HepG2 (cell line): ENCODE results near the gene CABP5. TPM values are rescaled to one million over a fixed set of nuclear protein-coding genes. Genes with fewer than 3 reads are reported as not detected.

ENCODE experiments used
- ATAC-seq: fragments of 200-7000 bp; cut with Tn5 transposase; 3 replicates; pipeline ENCODE4 v1.9.1; 2020; ENCODE audit warnings: mild to moderate bottlenecking, moderate library complexity
- BruUV-seq: library from RNA; stranded (reverse); fragments of 400-500 nt; replicated peaks from 2 replicates; lab custom pipeline; 2021; lab: Mats Ljungman, UMichigan
- CTCF ChIA-PET: fragments of 300-600 bp; formaldehyde crosslinking; extraction: SDS; loops from one replicate; lab custom pipeline; 2021; ENCODE audit warnings: low total read pairs, inconsistent platforms, low intra/inter-chr PET ratio; lab: Yijun Ruan, JAX
- POLR2A ChIA-PET: fragments of 350-600 bp; sonication (Branson Sonifier 250); formaldehyde crosslinking; loops from one replicate; lab custom pipeline; 2020; ENCODE audit warnings: antibody characterized with exemption, inconsistent platforms; lab: Yijun Ruan, JAX
- DNase-seq: peaks from one replicate; pipeline ENCODE4 v3.0.0-alpha.2; 2015; ENCODE audit warnings: low spot score
- FAIRE-seq: peaks from 3 replicates; lab custom pipeline; 2011; peaks lifted over from hg19 to GRCh38; lab: Jason Lieb, UNC
- H2AFZ ChIP-seq: one replicate; pipeline ENCODE4 v1.6.1; 2011; ENCODE audit warnings: low read length, inconsistent platforms
- H3K27ac ChIP-seq: fragments of 300-600 bp; 3 replicates; pipeline ENCODE4 v1.8.0; 2011; ENCODE audit warnings: mixed run types, mild to moderate bottlenecking, mixed read lengths, low read length, inconsistent platforms; ENCODE audit not compliant: insufficient read depth; ENCODE audit errors: extremely low read length
- H3K27me3 ChIP-seq, 2 experiments: fragments of 200-600 bp in 1 of 2; 2 replicates in 1 of 2; 3 replicates in 1 of 2; pipeline versions ENCODE4 v1.6.0 to v1.8.0; 2011; ENCODE audit warnings: low read length in 2 of 2, mild to moderate bottlenecking in 2 of 2, moderate library complexity in 2 of 2, inconsistent platforms in 1 of 2; ENCODE audit not compliant: insufficient read depth in 2 of 2, control insufficient read depth in 1 of 2
- H3K36me3 ChIP-seq, 2 experiments: fragments of 200-600 bp in 1 of 2; replicated peaks in 1 of 2; 2 replicates in 1 of 2; 3 replicates in 1 of 2; pipeline versions ENCODE4 v1.5.1 to v1.8.0; 2011; ENCODE audit warnings: low read length in 2 of 2, inconsistent platforms in 1 of 2; ENCODE audit not compliant: insufficient read depth in 2 of 2, control insufficient read depth in 1 of 2
- H3K4me1 ChIP-seq: 2 replicates; pipeline ENCODE4 v1.5.1; 2012; ENCODE audit warnings: low read length, inconsistent platforms; ENCODE audit not compliant: insufficient read depth
- H3K4me2 ChIP-seq: 2 replicates; pipeline ENCODE4 v1.6.0; 2011; ENCODE audit warnings: low read depth, low read length, inconsistent platforms
- H3K4me3 ChIP-seq, 3 experiments: fragments of 200-600 bp in 1 of 3; sonication (generic), shearing (Covaris generic) in 1 of 3; replicated peaks in 1 of 3; 2 replicates each; pipeline ENCODE4 v1.5.1; 2011 to 2016; ENCODE audit warnings: low read length in 3 of 3, inconsistent platforms in 2 of 3, low read depth in 2 of 3, mild to moderate bottlenecking in 2 of 3, control low read depth in 1 of 3, mixed read lengths in 1 of 3; ENCODE audit not compliant: insufficient read depth in 1 of 3
- H3K79me2 ChIP-seq: one replicate; pipeline ENCODE4 v1.6.1; 2011; ENCODE audit warnings: low read length, inconsistent platforms; ENCODE audit not compliant: insufficient read depth
- H3K9ac ChIP-seq: 2 replicates; pipeline ENCODE4 v1.6.0; 2011; ENCODE audit warnings: mild to moderate bottlenecking, low read depth, low read length, inconsistent platforms; ENCODE audit not compliant: insufficient read depth
- H3K9me3 ChIP-seq: 2 replicates; pipeline ENCODE4 v1.5.1; 2012; ENCODE audit warnings: mild to moderate bottlenecking, low read length
- H4K20me1 ChIP-seq: 2 replicates; pipeline ENCODE4 v1.6.0; 2011; ENCODE audit warnings: inconsistent platforms, mild to moderate bottlenecking, low read length, moderate library complexity; ENCODE audit not compliant: insufficient read depth
- CREB3 ChIP-seq: sonication (generic); formaldehyde crosslinking; IDR thresholded peaks from 2 replicates; pipeline ENCODE4 v1.5.0; 2020; ENCODE audit warnings: missing genetic modification reagents
- MTA3 ChIP-seq: sonication (generic); formaldehyde crosslinking; IDR thresholded peaks from 2 replicates; pipeline ENCODE4 v1.4.0; 2020; ENCODE audit warnings: missing genetic modification reagents
- NPAS2 ChIP-seq: sonication (generic); formaldehyde crosslinking; IDR thresholded peaks from 2 replicates; pipeline ENCODE4 v1.8.0; 2022; ENCODE audit warnings: mild to moderate bottlenecking, missing genetic modification reagents, borderline replicate concordance
- PLSCR1 ChIP-seq: sonication (generic); formaldehyde crosslinking; IDR thresholded peaks from 2 replicates; pipeline ENCODE4 v1.5.0; 2020; ENCODE audit warnings: missing genetic modification reagents, mild to moderate bottlenecking, borderline replicate concordance
- POGK ChIP-seq: sonication (generic); formaldehyde crosslinking; conservative IDR thresholded peaks from 2 replicates; pipeline ENCODE4 v1.8.0; 2022; ENCODE audit warnings: mild to moderate bottlenecking, moderate library complexity, missing genetic modification reagents
- POLR2AphosphoS5 ChIP-seq: IDR thresholded peaks from 2 replicates; pipeline ENCODE4 v1.6.1; 2012; ENCODE audit warnings: low read depth, low read length
- RFX5 ChIP-seq: IDR thresholded peaks from 2 replicates; pipeline ENCODE4 v1.6.1; 2011; ENCODE audit warnings: low read depth, low read length, improper control_type of control experiment
- SKI ChIP-seq: fragments of 450-650 bp; IDR thresholded peaks from one replicate; pipeline ENCODE4 v1.6.1; 2018; ENCODE audit warnings: mild to moderate bottlenecking; ENCODE audit not compliant: partially characterized antibody
- SRSF4 ChIP-seq: fragments of 200-400 bp; formaldehyde crosslinking; IDR thresholded peaks from one replicate; pipeline ENCODE4 v1.6.1; 2018; ENCODE audit warnings: mild to moderate bottlenecking, low read depth, low read length, moderate library complexity; ENCODE audit not compliant: poor library complexity, severe bottlenecking
- TEF ChIP-seq: sonication (generic); formaldehyde crosslinking; IDR thresholded peaks from 2 replicates; pipeline ENCODE4 v1.5.0; 2020; ENCODE audit warnings: missing genetic modification reagents
- ZFP82 ChIP-seq: sonication (generic); formaldehyde crosslinking; IDR thresholded peaks from 2 replicates; pipeline ENCODE4 v1.5.1; 2020; ENCODE audit warnings: mild to moderate bottlenecking, missing genetic modification reagents, borderline replicate concordance
- ZNF24 ChIP-seq: fragments of 450-650 bp; IDR thresholded peaks from 2 replicates; pipeline ENCODE4 v1.6.1; 2017; ENCODE audit warnings: antibody characterized with exemption, mild to moderate bottlenecking
- ZNF557 ChIP-seq: sonication (generic); formaldehyde crosslinking; IDR thresholded peaks from 2 replicates; pipeline ENCODE4 v1.4.0; 2020; ENCODE audit warnings: missing genetic modification reagents
- ZNF710 ChIP-seq: sonication (generic); formaldehyde crosslinking; IDR thresholded peaks from 2 replicates; pipeline ENCODE4 v1.5.0; 2020; ENCODE audit warnings: mild to moderate bottlenecking, missing genetic modification reagents, borderline replicate concordance
- WGBS: methylation state at CpG from one replicate; pipeline ENCODE4 v1.1.6; 2017; ENCODE audit warnings: low lambda C conversion rate; 5-methylcytosine and 5-hydroxymethylcytosine counted together
- in situ Hi-C: cut with HindIII; loops from 2 replicates; pipeline ENCODE4 v1.10.0; 2017; ENCODE audit warnings: low pct_unique_long_range_greater_than_20kb; ENCODE audit not compliant: extremely low pct_ligation_motif_present
- intact Hi-C: fragments of 100-400 bp; cut with micrococcal nuclease; formaldehyde crosslinking; loops from one replicate; pipeline ENCODE4 v1.10.0; 2022; ENCODE audit not compliant: unreplicated experiment
- polyA plus RNA-seq, 8 experiments: library from polyadenylated mRNA; depleted of rRNA in 3 of 8; stranded (reverse) in 7 of 8; unstranded in 1 of 8; fragments of >200 nt; fragmentation: Illumina TruSeq in 4 of 8; extraction: Trizol in 4 of 8; gene quantifications; 2 replicates each; pipeline versions ENCODE4 v1.2.1 to v1.2.3, GENCODE V29; 2011 to 2016; ENCODE audit warnings: low read depth in 4 of 8, missing spikeins in 1 of 8, mixed read lengths in 1 of 8; ENCODE audit not compliant: insufficient read depth in 1 of 8
- total RNA-seq, 5 experiments: library from RNA; depleted of rRNA; stranded (reverse); fragments of >200 nt; fragmentation: Illumina TruSeq; extraction: Trizol; gene quantifications; 2 replicates each; pipeline ENCODE4 v1.2.3, GENCODE V29; 2016; ENCODE audit warnings: low read depth in 1 of 5

The CABP5 gene
- total and polyA plus RNA-seq, 2 of the 13 experiments (the other 11 are each of a cell fraction or from before 2014, with no cell fraction given): not detected

- H3K4me3 ChIP-seq: no peak overlapping the region
- ATAC-seq: no peak
- 65% methylated on average over 6 of the region's 6 CpGs for WGBS
- BruUV-seq: no TSS peak
- no peaks in the 10 kb centered on the region for H3K79me2 ChIP-seq
- H3K27ac ChIP-seq: no peak overlapping the region
- DNase-seq: no peak
- CTCF ChIA-PET: no interaction called here
- no peak for FAIRE-seq
- H3K9me3 ChIP-seq: 0 out of 2 replicates have a peak, but pooled peaks cover 4% of the 10 kb centered on the region
- H4K20me1 ChIP-seq: no peaks in the 10 kb centered on the region
- no peak overlapping the region for H3K4me2 ChIP-seq
- H2AFZ ChIP-seq: no peak overlapping the region
- in situ Hi-C loops (no loop called here), intact Hi-C loops (no loop called here)
- H3K27me3 ChIP-seq: no peaks in the 10 kb centered on the region; a peak in 1 of 5 replicates
- no peaks in the 10 kb centered on the region for H3K36me3 ChIP-seq
- H3K9ac ChIP-seq: no peak overlapping the region
- POLR2A ChIA-PET: no interaction called here
- no peaks in the 10 kb centered on the region for H3K4me1 ChIP-seq
- no peak for TF ChIP-seq CREB3 (CRISPR knock-in tag)
- no peak for TF ChIP-seq RFX5
- no peak for TF ChIP-seq MTA3
- no peak for TF ChIP-seq ZNF710 (CRISPR knock-in tag)
- no peak for TF ChIP-seq ZFP82 (CRISPR knock-in tag)
- no peak for TF ChIP-seq POGK (CRISPR knock-in tag)
- no peak for TF ChIP-seq POLR2AphosphoS5
- no peak for TF ChIP-seq ZNF24
- no peak for TF ChIP-seq SKI
- TF ChIP-seq ZNF557: no peak
- no peak for TF ChIP-seq SRSF4
- no peak for TF ChIP-seq NPAS2 (CRISPR knock-in tag)
- no peak for TF ChIP-seq PLSCR1
- no peak for TF ChIP-seq TEF (CRISPR knock-in tag)
Measured at GRCh38 chr19:47998800-47999199, 45.1 kb downstream of the CABP5 start.
